ENCODE data around the gene C1orf122. TPM values are rescaled to one million over a fixed set of nuclear protein-coding genes. Genes with fewer than 3 reads are reported as not detected.
A peak's percentile ranks its signal among the peaks of the same experiment; 100 is the strongest.

Gene C1orf122
- total and polyA plus RNA-seq, 4 donors, result 4.7 to 70.2 (median 40.3) TPM

GRCh38 chr1:37851262-37851661, 43.7 kb downstream of the C1orf122 start:
- peaks cover 3 to 13% (median 7%) of the 10 kb centered on the region in 4 donors for H3K36me3 ChIP-seq (ENCODE audit: control insufficient read depth in 4 of 4, insufficient read depth in 4 of 4, low read length in 4 of 4)
- ATAC-seq (ENCODE audit: insufficient read depth, low FRiP score) (no peak), DNase-seq (peak in 2 of 3 donors; percentile 3 to 58)
- no peaks in the 10 kb centered on the region for H3K27me3 ChIP-seq (ENCODE audit: control insufficient read depth in 3 of 3, insufficient read depth in 3 of 3, low read length in 2 of 3)
- no peak overlapping the region for H3K4me3 ChIP-seq
- H3K9ac ChIP-seq (ENCODE audit: insufficient read depth in 1 of 2, low read length in 2 of 2), result no peak overlapping the region
- no peak overlapping the region for H3K27ac ChIP-seq (ENCODE audit: low read depth in 1 of 2, low read length in 1 of 2)
- TF ChIP-seq, protein P1, sequence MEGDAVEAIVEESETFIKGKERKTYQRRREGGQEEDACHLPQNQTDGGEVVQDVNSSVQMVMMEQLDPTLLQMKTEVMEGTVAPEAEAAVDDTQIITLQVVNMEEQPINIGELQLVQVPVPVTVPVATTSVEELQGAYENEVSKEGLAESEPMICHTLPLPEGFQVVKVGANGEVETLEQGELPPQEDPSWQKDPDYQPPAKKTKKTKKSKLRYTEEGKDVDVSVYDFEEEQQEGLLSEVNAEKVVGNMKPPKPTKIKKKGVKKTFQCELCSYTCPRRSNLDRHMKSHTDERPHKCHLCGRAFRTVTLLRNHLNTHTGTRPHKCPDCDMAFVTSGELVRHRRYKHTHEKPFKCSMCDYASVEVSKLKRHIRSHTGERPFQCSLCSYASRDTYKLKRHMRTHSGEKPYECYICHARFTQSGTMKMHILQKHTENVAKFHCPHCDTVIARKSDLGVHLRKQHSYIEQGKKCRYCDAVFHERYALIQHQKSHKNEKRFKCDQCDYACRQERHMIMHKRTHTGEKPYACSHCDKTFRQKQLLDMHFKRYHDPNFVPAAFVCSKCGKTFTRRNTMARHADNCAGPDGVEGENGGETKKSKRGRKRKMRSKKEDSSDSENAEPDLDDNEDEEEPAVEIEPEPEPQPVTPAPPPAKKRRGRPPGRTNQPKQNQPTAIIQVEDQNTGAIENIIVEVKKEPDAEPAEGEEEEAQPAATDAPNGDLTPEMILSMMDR (IDR thresholded peaks at IDR 0.05; ENCODE audit: control extremely low read depth, extremely low read depth), result no peak
- H3K9me3 ChIP-seq (ENCODE audit: control insufficient read depth in 4 of 4, insufficient read depth in 3 of 4, low read length in 3 of 4), result no peaks in the 10 kb centered on the region
- H3K4me1 ChIP-seq (ENCODE audit: control insufficient read depth in 5 of 5, insufficient read depth in 5 of 5, low read length in 5 of 5), result peaks cover 3 to 20% (median 11%) of the 10 kb centered on the region in 5 donors

GRCh38 chr1:37851782-37852210, 44.2 kb downstream of the C1orf122 start:
- TF ChIP-seq, protein P1 (IDR thresholded peaks at IDR 0.05; ENCODE audit: control extremely low read depth, extremely low read depth), result no peak

DNA sequence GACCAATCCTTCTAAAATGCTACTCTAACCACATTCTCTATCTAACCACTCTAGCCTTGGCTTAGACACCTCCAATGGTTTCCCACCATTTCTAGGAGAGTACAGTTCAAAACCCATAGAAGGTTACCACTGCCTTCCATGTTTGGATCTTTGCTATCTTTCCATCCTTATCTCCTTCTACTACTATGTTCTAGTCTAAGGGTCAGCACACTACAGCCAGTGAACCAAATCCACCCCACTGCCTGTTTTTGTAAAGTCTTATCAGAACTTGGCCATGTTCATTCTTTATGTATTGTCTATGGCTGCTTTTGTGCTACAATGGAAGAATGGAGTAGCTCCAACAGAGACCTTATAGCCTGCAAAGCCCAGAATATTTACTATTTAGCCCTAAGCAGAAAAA, 45.6 kb downstream of the C1orf122 start:
- no peak overlapping the region for H3K27ac ChIP-seq (ENCODE audit: low read depth in 1 of 2, low read length in 1 of 2)
- TF ChIP-seq, protein P1 (IDR thresholded peaks at IDR 0.05; ENCODE audit: control extremely low read depth, extremely low read depth), result no peak
- ATAC-seq (ENCODE audit: insufficient read depth, low FRiP score), result no peak
- H3K9ac ChIP-seq (ENCODE audit: insufficient read depth in 1 of 2, low read length in 2 of 2), result no peak overlapping the region
- H3K9me3 ChIP-seq (ENCODE audit: control insufficient read depth in 4 of 4, insufficient read depth in 3 of 4, low read length in 3 of 4), result no peaks in the 10 kb centered on the region
- peaks cover 4 to 22% (median 10%) of the 10 kb centered on the region in 5 donors for H3K4me1 ChIP-seq (ENCODE audit: control insufficient read depth in 5 of 5, insufficient read depth in 5 of 5, low read length in 5 of 5)
- H3K4me3 ChIP-seq, result no peak overlapping the region
- peaks cover 11 to 14% (median 12%) of the 10 kb centered on the region in 4 donors for H3K36me3 ChIP-seq (ENCODE audit: control insufficient read depth in 4 of 4, insufficient read depth in 4 of 4, low read length in 4 of 4)
- H3K27me3 ChIP-seq (ENCODE audit: control insufficient read depth in 3 of 3, insufficient read depth in 3 of 3, low read length in 2 of 3), result no peaks in the 10 kb centered on the region
- no peak for DNase-seq

More at GRCh38 chr1:37851782-37852210, 44.2 kb downstream of the C1orf122 start:
- no peak overlapping the region for H3K27ac ChIP-seq (ENCODE audit: low read depth in 1 of 2, low read length in 1 of 2)
- WGBS, 2 donors, result 18 to 47% methylated on average over 2 of the region's 2 CpGs
- no peak overlapping the region for H3K4me3 ChIP-seq
- H3K4me1 ChIP-seq (ENCODE audit: control insufficient read depth in 5 of 5, insufficient read depth in 5 of 5, low read length in 5 of 5), result peaks cover 3 to 20% (median 11%) of the 10 kb centered on the region in 5 donors
- ATAC-seq (ENCODE audit: insufficient read depth, low FRiP score), result peak; percentile 41
- DNase-seq, result peak in 1 of 3 donors; percentile 55
- H3K36me3 ChIP-seq (ENCODE audit: control insufficient read depth in 4 of 4, insufficient read depth in 4 of 4, low read length in 4 of 4), result peaks cover 3 to 13% (median 7%) of the 10 kb centered on the region in 4 donors
- no peaks in the 10 kb centered on the region for H3K9me3 ChIP-seq (ENCODE audit: control insufficient read depth in 4 of 4, insufficient read depth in 3 of 4, low read length in 3 of 4)
- H3K9ac ChIP-seq (ENCODE audit: insufficient read depth in 1 of 2, low read length in 2 of 2), result no peak overlapping the region
- H3K27me3 ChIP-seq (ENCODE audit: control insufficient read depth in 3 of 3, insufficient read depth in 3 of 3, low read length in 2 of 3), result no peaks in the 10 kb centered on the region

GRCh38 chr1:37854406-37854805, 46.8 kb downstream of the C1orf122 start:
- Histone ChIP-seq H3K4me1 (ENCODE audit: control insufficient read depth in 5 of 5, insufficient read depth in 5 of 5, low read length in 5 of 5) (peaks cover 4 to 31% (median 14%) of the 10 kb centered on the region in 5 donors), H3K9ac (ENCODE audit: insufficient read depth in 1 of 2, low read length in 2 of 2) (no peak overlapping the region), H3K27me3 (ENCODE audit: control insufficient read depth in 3 of 3, insufficient read depth in 3 of 3, low read length in 2 of 3) (no peaks in the 10 kb centered on the region), H3K9me3 (ENCODE audit: control insufficient read depth in 4 of 4, insufficient read depth in 3 of 4, low read length in 3 of 4) (no peaks in the 10 kb centered on the region), H3K36me3 (ENCODE audit: control insufficient read depth in 4 of 4, insufficient read depth in 4 of 4, low read length in 4 of 4) (peaks cover 7 to 15% (median 11%) of the 10 kb centered on the region in 4 donors), H3K4me3 (no peak overlapping the region), H3K27ac (ENCODE audit: low read depth in 1 of 2, low read length in 1 of 2) (no peak overlapping the region)
- no peak for ATAC-seq (ENCODE audit: insufficient read depth, low FRiP score)
- no peak for DNase-seq
- 94 to 96% methylated on average over 6 of the region's 6 CpGs for WGBS, 2 donors
- TF ChIP-seq, protein P1 (IDR thresholded peaks at IDR 0.05; ENCODE audit: control extremely low read depth, extremely low read depth), result no peak

Measured in lung (tissue), 12 donors.